Fibroblast of pulmonary artery (primary cell): ENCODE data around the gene CAMK2B.

Source experiments
- DNase-seq: peaks from one replicate; pipeline ENCODE4 v3.0.0-alpha.2; 2010; ENCODE audit warnings: low read depth
- H3K4me3 ChIP-seq: replicated peaks from 2 replicates; pipeline ENCODE4 v1.5.1; 2011; ENCODE audit warnings: low read depth, mild to moderate bottlenecking, control low read depth, low read length, moderate library complexity
- TF ChIP-seq, protein P1 (sequence below): IDR thresholded peaks from 2 replicates; pipeline ENCODE4 v1.5.1; 2011; ENCODE audit warnings: mild to moderate bottlenecking, control low read depth, low read length, inconsistent platforms; ENCODE audit errors: missing control alignments

Gene CAMK2B

GRCh38 chr7:44274623-44274975 lies 50.8 kb downstream of the CAMK2B start:
- H3K4me3 ChIP-seq, result no peak overlapping the region
- TF ChIP-seq, protein P1, sequence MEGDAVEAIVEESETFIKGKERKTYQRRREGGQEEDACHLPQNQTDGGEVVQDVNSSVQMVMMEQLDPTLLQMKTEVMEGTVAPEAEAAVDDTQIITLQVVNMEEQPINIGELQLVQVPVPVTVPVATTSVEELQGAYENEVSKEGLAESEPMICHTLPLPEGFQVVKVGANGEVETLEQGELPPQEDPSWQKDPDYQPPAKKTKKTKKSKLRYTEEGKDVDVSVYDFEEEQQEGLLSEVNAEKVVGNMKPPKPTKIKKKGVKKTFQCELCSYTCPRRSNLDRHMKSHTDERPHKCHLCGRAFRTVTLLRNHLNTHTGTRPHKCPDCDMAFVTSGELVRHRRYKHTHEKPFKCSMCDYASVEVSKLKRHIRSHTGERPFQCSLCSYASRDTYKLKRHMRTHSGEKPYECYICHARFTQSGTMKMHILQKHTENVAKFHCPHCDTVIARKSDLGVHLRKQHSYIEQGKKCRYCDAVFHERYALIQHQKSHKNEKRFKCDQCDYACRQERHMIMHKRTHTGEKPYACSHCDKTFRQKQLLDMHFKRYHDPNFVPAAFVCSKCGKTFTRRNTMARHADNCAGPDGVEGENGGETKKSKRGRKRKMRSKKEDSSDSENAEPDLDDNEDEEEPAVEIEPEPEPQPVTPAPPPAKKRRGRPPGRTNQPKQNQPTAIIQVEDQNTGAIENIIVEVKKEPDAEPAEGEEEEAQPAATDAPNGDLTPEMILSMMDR, result no peak
- no peak for DNase-seq

DNA sequence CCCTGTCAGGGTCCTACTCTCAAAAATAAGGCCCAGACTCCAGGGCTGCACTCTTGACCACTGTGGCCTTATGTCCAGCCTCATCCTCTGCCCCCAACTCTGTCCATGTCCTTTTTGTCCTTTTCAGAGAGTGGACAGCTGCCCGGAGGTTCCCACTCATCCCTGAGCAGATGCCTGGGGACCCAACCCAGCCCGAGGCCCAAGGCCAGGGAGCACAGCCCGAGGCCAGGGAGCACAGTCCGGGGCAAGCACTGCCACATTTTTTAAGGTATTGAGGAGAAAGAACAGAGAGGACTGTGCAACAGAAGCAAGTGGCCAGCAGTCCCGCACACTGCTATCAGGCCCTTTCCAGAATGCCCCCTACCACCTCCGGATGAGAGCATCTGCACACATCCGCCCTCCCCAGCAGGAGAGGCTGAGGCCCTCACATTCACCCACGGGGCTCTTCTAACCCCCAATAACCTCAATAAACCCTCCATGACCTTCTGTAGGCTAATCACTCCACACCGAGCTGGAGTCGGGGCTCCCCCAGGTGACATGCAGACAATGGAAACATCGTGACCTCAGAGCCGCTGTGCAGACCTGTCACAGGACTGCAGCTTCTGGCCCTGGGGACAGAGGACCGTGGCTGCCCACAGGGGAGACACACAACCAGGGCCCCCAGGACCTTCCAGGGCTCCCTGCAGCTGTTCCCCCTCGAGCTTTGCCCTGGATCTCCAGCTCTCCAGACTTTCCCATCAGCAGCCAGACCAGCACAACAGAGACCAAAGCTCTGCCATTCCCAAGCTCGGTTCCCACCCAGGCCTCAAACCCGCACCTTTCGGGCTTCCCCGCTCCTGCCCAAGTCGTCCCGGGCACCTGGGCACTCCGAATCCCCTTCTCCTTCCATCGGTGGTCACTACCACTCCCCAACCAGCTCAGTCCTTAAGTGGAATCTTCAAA lies 51.4 kb downstream of the CAMK2B start:
- no peak overlapping the region for H3K4me3 ChIP-seq
- no peak for DNase-seq
- TF ChIP-seq, protein P1, result no peak

DNA sequence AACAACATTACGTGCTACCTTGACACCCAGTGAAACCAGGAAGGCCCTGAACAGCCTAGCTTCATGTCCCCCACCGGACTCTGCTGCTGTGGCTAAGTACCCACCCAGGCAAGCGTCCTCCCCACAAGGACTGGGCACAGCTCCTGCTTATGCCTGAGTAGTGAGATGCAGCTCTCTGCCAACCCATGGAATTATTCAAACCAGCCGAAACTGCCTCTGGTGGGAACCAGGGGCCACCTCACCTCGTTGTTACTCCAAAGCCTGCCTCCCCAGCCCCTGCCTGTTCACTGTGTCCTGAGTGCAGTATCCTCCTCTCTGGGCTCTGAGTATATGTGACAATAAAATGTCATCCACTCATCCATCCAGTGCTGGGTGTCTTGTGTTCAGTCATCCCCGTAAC lies 52.4 kb downstream of the CAMK2B start:
- no peak for DNase-seq
- no peak overlapping the region for H3K4me3 ChIP-seq
- TF ChIP-seq, protein P1, result no peak

- TF ChIP-seq, protein P1, result no peak
- H3K4me3 ChIP-seq, result no peak overlapping the region
- DNase-seq, result no peak
Observed at GRCh38 chr7:44272456-44272855, 52.9 kb downstream of the CAMK2B start.

DNA sequence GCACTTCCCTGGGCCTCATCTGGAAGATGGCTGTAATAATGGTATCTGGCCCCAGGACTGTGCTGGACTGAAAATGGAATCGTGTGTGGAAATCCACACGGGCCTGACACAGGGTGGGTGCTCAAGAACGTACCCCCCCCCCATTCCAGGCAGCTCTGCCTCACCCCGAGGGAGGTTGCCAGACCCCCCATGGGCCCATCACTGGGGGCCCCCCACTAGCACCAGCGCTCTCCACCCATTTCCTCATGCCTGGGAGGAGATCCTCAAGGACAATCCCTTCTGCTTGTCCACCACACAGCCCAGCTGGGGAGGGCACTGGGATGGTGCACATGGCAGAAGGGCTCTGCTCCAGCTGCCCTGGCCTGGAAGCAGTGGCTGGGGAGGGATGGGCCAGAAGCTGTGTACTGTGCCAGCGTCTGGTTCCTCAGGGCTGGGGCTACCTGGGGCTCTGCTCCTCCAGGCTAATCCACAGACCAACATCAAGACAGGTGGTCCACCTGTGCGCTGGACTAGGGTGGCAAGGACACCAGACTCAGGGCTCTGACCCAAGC lies 55.4 kb downstream of the CAMK2B start:
- DNase-seq, result no peak
- no peak overlapping the region for H3K4me3 ChIP-seq
- TF ChIP-seq, protein P1, result no peak

DNA sequence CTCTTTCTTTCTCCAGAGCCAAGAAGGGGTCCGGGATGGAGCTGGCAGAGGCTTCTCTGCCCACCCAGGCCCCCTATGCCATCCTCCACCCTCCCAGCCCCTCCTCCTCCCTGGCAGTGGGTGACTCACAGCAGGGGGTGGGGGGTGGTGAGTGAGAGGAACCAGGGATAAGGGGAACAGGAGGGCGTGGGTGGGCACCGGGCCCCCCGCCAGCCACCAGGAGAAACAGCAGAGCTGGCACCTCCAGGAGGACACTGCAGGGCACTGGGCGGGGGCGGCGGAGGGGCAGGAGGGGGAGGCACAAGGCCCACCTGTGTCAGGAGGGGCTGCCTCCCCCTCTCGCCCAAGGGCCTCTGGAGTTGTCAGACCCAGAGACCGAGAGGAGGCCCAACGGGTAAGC lies 56.0 kb downstream of the CAMK2B start:
- TF ChIP-seq, protein P1, result no peak
- no peak for DNase-seq
- no peak overlapping the region for H3K4me3 ChIP-seq
